ENCODE measurements around the gene PTCH2. TPM values are rescaled to one million over a fixed set of nuclear protein-coding genes. Genes with fewer than 3 reads are reported as not detected.

PTCH2 gene
- total and polyA plus RNA-seq, 2 donors (not counting 1 experiment from before 2014, with no cell fraction given), result 1.3 to 1.7 TPM

GRCh38 chr1:44885406-44885805 is 42.4 kb upstream of the PTCH2 start:
- TF ChIP-seq EZH2 (IDR thresholded peaks at IDR 0.05; ENCODE audit: borderline replicate concordance, insufficient read depth, low read depth, low read length, poor library complexity, severe bottlenecking), result no peak
- TF ChIP-seq CTCF (IDR thresholded peaks at IDR 0.05), result no peak
- Histone ChIP-seq H3K9me3 (ENCODE audit: control extremely low read depth in 1 of 3, control insufficient read depth in 2 of 3, insufficient read depth in 1 of 3, low read length in 2 of 3) (peaks cover 3 to 43% (median 17%) of the 10 kb centered on the region in 3 donors), H3K36me3 (replicated peaks in 1 of 2; ENCODE audit: control extremely low read depth in 1 of 2, control insufficient read depth in 1 of 2, extremely low read depth in 1 of 2, insufficient read depth in 2 of 2, low read length in 1 of 2) (peaks cover 5 to 19% of the 10 kb centered on the region in 2 experiments), H3K79me2 (ENCODE audit: control insufficient read depth, insufficient read depth, low read length) (no peaks in the 10 kb centered on the region), H3K4me2 (replicated peaks; ENCODE audit: low read depth, low read length, poor library complexity, severe bottlenecking) (no peak overlapping the region), H4K20me1 (ENCODE audit: control insufficient read depth, insufficient read depth, low read length, poor library complexity, severe bottlenecking) (no peaks in the 10 kb centered on the region), H2AFZ (ENCODE audit: insufficient read depth, low read depth, low read length, poor library complexity, severe bottlenecking) (no peak overlapping the region), H3K4me3 (ENCODE audit: control extremely low read depth in 1 of 5, extremely low read depth in 1 of 5, insufficient read depth in 1 of 5, low read depth in 2 of 5, low read length in 4 of 5) (no peak overlapping the region), H3K9ac (ENCODE audit: low read length) (no peak overlapping the region), H3K27ac (ENCODE audit: low read length in 2 of 2) (no peak overlapping the region), H3K4me1 (ENCODE audit: control insufficient read depth in 2 of 2, insufficient read depth in 2 of 2, low read length in 2 of 2) (no peaks in the 10 kb centered on the region), H3K27me3 (replicated peaks in 1 of 4; ENCODE audit: control extremely low read depth in 1 of 4, control insufficient read depth in 3 of 4, insufficient read depth in 4 of 4, low read length in 3 of 4) (no peaks in the 10 kb centered on the region)
- H3K4me3 Mint-ChIP-seq, result no peak overlapping the region
- ATAC-seq (ENCODE audit: low read depth) (no peak), DNase-seq (no peak)
- no peak overlapping the region for H3K27ac Mint-ChIP-seq
- no CpG with 5 or more reads among the region's 6 CpGs for WGBS (ENCODE audit: insufficient coverage)
- H3K9me3 Mint-ChIP-seq (ENCODE audit: insufficient read depth), result peaks cover 4% of the 10 kb centered on the region
- intact Hi-C loops (cut with micrococcal nuclease), result no loop called here
- ChIA-PET CTCF (no interaction called here), POLR2A (no interaction called here)
- no peaks in the 10 kb centered on the region for H3K27me3 Mint-ChIP-seq
- H3K4me1 Mint-ChIP-seq, result no peaks in the 10 kb centered on the region

GRCh38 chr1:44884746-44885145 is 41.7 kb upstream of the PTCH2 start:
- no peak for ATAC-seq (ENCODE audit: low read depth)
- TF ChIP-seq EZH2 (IDR thresholded peaks at IDR 0.05; ENCODE audit: borderline replicate concordance, insufficient read depth, low read depth, low read length, poor library complexity, severe bottlenecking) (no peak), CTCF (IDR thresholded peaks at IDR 0.05) (no peak)
- ChIA-PET POLR2A (no interaction called here), CTCF (no interaction called here)
- no peaks in the 10 kb centered on the region for H3K79me2 ChIP-seq (ENCODE audit: control insufficient read depth, insufficient read depth, low read length)
- no peak for DNase-seq
- no peaks in the 10 kb centered on the region for H4K20me1 ChIP-seq (ENCODE audit: control insufficient read depth, insufficient read depth, low read length, poor library complexity, severe bottlenecking)
- no peaks in the 10 kb centered on the region for H3K27me3 ChIP-seq (replicated peaks in 1 of 4; ENCODE audit: control extremely low read depth in 1 of 4, control insufficient read depth in 3 of 4, insufficient read depth in 4 of 4, low read length in 3 of 4)
- H3K9me3 ChIP-seq (ENCODE audit: control extremely low read depth in 1 of 3, control insufficient read depth in 2 of 3, insufficient read depth in 1 of 3, low read length in 2 of 3), result peaks cover 3 to 42% (median 12%) of the 10 kb centered on the region in 3 donors
- no peak overlapping the region for H3K4me3 ChIP-seq (ENCODE audit: control extremely low read depth in 1 of 5, extremely low read depth in 1 of 5, insufficient read depth in 1 of 5, low read depth in 2 of 5, low read length in 4 of 5)
- no peak overlapping the region for H2AFZ ChIP-seq (ENCODE audit: insufficient read depth, low read depth, low read length, poor library complexity, severe bottlenecking)
- peaks cover 4% of the 10 kb centered on the region for H3K9me3 Mint-ChIP-seq (ENCODE audit: insufficient read depth)
- no peak overlapping the region for H3K4me2 ChIP-seq (replicated peaks; ENCODE audit: low read depth, low read length, poor library complexity, severe bottlenecking)
- 87% methylated on average over 2 of the region's 2 CpGs for WGBS (ENCODE audit: insufficient coverage)
- no peaks in the 10 kb centered on the region for H3K27me3 Mint-ChIP-seq
- no peaks in the 10 kb centered on the region for H3K4me1 Mint-ChIP-seq
- no peaks in the 10 kb centered on the region for H3K4me1 ChIP-seq (ENCODE audit: control insufficient read depth in 2 of 2, insufficient read depth in 2 of 2, low read length in 2 of 2)
- peaks cover 5 to 21% of the 10 kb centered on the region in 2 experiments for H3K36me3 ChIP-seq (replicated peaks in 1 of 2; ENCODE audit: control extremely low read depth in 1 of 2, control insufficient read depth in 1 of 2, extremely low read depth in 1 of 2, insufficient read depth in 2 of 2, low read length in 1 of 2)
- no peak overlapping the region for H3K27ac ChIP-seq (ENCODE audit: low read length in 2 of 2)
- H3K27ac Mint-ChIP-seq, result no peak overlapping the region
- no peak overlapping the region for H3K4me3 Mint-ChIP-seq
- H3K9ac ChIP-seq (ENCODE audit: low read length), result no peak overlapping the region
- intact Hi-C loops (cut with micrococcal nuclease), result no loop called here
